Activated CD4-positive, alpha-beta memory T cell treated with anti-CD3 and anti-CD28 coated beads for 36 hours (primary cell): ENCODE results near the gene TPK1. TPM values are rescaled to one million over a fixed set of nuclear protein-coding genes. Genes with fewer than 3 reads are reported as not detected.

ENCODE experiments used
- CTCF ChIA-PET: fragments of 350-600 bp; sonication (Branson Sonifier 250); formaldehyde crosslinking; loops from one replicate; lab custom pipeline; 2021; ENCODE audit warnings: antibody characterized with exemption, inconsistent platforms; lab: Charles Lee
- POLR2A ChIA-PET: fragments of 350-600 bp; sonication (Branson Sonifier 250); formaldehyde crosslinking; loops from one replicate; lab custom pipeline; 2021; ENCODE audit warnings: antibody characterized with exemption; lab: Charles Lee
- DNase-seq: peaks from one replicate; pipeline ENCODE4 v3.0.0-alpha.2; 2020
- H3K27ac Mint-ChIP-seq: one replicate; pipeline ENCODE4 v1.8.0; 2021; ENCODE audit warnings: mixed read lengths
- H3K27me3 Mint-ChIP-seq: one replicate; pipeline ENCODE4 v1.8.0; 2021; ENCODE audit warnings: mixed read lengths
- H3K36me3 Mint-ChIP-seq: one replicate; pipeline ENCODE4 v1.8.0; 2021; ENCODE audit warnings: mixed read lengths
- H3K4me1 Mint-ChIP-seq: one replicate; pipeline ENCODE4 v1.8.0; 2021; ENCODE audit warnings: low read depth, mixed read lengths
- H3K4me3 Mint-ChIP-seq: one replicate; pipeline ENCODE4 v1.8.0; 2021; ENCODE audit warnings: mild to moderate bottlenecking, mixed read lengths
- H3K9me3 Mint-ChIP-seq: one replicate; pipeline ENCODE4 v1.8.0; 2021; ENCODE audit warnings: mixed read lengths
- intact Hi-C: fragments of 100-400 bp; cut with micrococcal nuclease; formaldehyde crosslinking; loops from one replicate; pipeline ENCODE4 v1.15.1; 2023
- total RNA-seq, 2 experiments: library from RNA; stranded (reverse); gene quantifications; one replicate each; pipeline ENCODE4 v1.2.3, GENCODE V29; 2021

The TPK1 gene
- total RNA-seq, 2 experiments from 2014 or later = 19.1 to 26.0 TPM

GRCh38 chr7:144848078-144848477 is 12.2 kb upstream of the TPK1 start:
- POLR2A ChIA-PET = no interaction called here
- peaks cover 21% of the 10 kb centered on the region for H3K9me3 Mint-ChIP-seq
- CTCF ChIA-PET = no interaction called here
- intact Hi-C loops = no loop called here
- H3K36me3 Mint-ChIP-seq = peaks cover 10% of the 10 kb centered on the region
- no peak overlapping the region for H3K4me3 Mint-ChIP-seq
- no peak overlapping the region for H3K27ac Mint-ChIP-seq
- DNase-seq = no peak
- H3K27me3 Mint-ChIP-seq = no peaks in the 10 kb centered on the region
- H3K4me1 Mint-ChIP-seq = peaks cover 3% of the 10 kb centered on the region

- H3K36me3 Mint-ChIP-seq = peaks cover 4% of the 10 kb centered on the region
- ChIA-PET CTCF (no interaction called here), POLR2A (no interaction called here)
- DNase-seq = peak; percentile 69
- H3K4me3 Mint-ChIP-seq = peak overlapping the region; percentile 50
- H3K27me3 Mint-ChIP-seq = no peaks in the 10 kb centered on the region
- H3K4me1 Mint-ChIP-seq = peaks cover 22% of the 10 kb centered on the region
- peak overlapping the region; percentile 90 for H3K27ac Mint-ChIP-seq
- H3K9me3 Mint-ChIP-seq = peaks cover 2% of the 10 kb centered on the region
- intact Hi-C loops = loop anchor here (1.0 kb wide), 1 partner anchor 21 kb away; no protein-coding TSS in a partner anchor
Measured at GRCh38 chr7:144842377-144842851, 6.6 kb upstream of the TPK1 start.

GRCh38 chr7:144836545-144836842 is 641 bp upstream of the TPK1 start:
- Mint-ChIP-seq H3K27ac (peak overlapping the region; percentile 92), H3K36me3 (peaks cover 6% of the 10 kb centered on the region), H3K27me3 (no peaks in the 10 kb centered on the region), H3K4me3 (peak overlapping the region; percentile 91), H3K4me1 (peaks cover 36% of the 10 kb centered on the region), H3K9me3 (no peaks in the 10 kb centered on the region)
- ChIA-PET CTCF (interaction anchor here (2.2 to 3.0 kb wide), 3 partner anchors 14 to 97 kb away, joined by 16 to 23 read pairs (median 18); no protein-coding TSS in a partner anchor), POLR2A (interaction anchor here (0.6 to 5.0 kb wide), 8 partner anchors 10 to 142 kb away, joined by 3 to 99 read pairs (median 4); no protein-coding TSS in a partner anchor)
- intact Hi-C loops = no loop called here
- DNase-seq = no peak

- H3K4me1 Mint-ChIP-seq = peaks cover 41% of the 10 kb centered on the region
- POLR2A ChIA-PET = interaction anchor here (1.0 to 5.0 kb wide), 9 partner anchors 9 to 97 kb away, joined by 3 to 99 read pairs (median 5); no protein-coding TSS in a partner anchor
- H3K9me3 Mint-ChIP-seq = no peaks in the 10 kb centered on the region
- peaks cover 8% of the 10 kb centered on the region for H3K36me3 Mint-ChIP-seq
- intact Hi-C loops = loop anchor here (1.0 to 2.0 kb wide), 4 partner anchors 14 to 97 kb away; no protein-coding TSS in a partner anchor
- CTCF ChIA-PET = interaction anchor here (1.0 to 3.0 kb wide), 8 partner anchors 13 to 99 kb away, joined by 3 to 23 read pairs (median 10); no protein-coding TSS in a partner anchor
- DNase-seq = peak; percentile 58
- H3K27me3 Mint-ChIP-seq = no peaks in the 10 kb centered on the region
- peak overlapping the region; percentile 91 for H3K4me3 Mint-ChIP-seq
- H3K27ac Mint-ChIP-seq = peak overlapping the region; percentile 100
Measured at GRCh38 chr7:144835155-144835611, 670 bp downstream of the TPK1 start.

GRCh38 chr7:144834641-144835144 is 1.2 kb downstream of the TPK1 start:
- peaks cover 46% of the 10 kb centered on the region for H3K4me1 Mint-ChIP-seq
- peak; percentile 55 for DNase-seq
- peak overlapping the region; percentile 100 for H3K27ac Mint-ChIP-seq
- H3K36me3 Mint-ChIP-seq = peaks cover 7% of the 10 kb centered on the region
- intact Hi-C loops = loop anchor here (1.0 to 2.0 kb wide), 4 partner anchors 13 to 96 kb away; no protein-coding TSS in a partner anchor
- H3K9me3 Mint-ChIP-seq = no peaks in the 10 kb centered on the region
- ChIA-PET POLR2A (interaction anchor here (1.0 to 5.0 kb wide), 7 partner anchors 8 to 42 kb away, joined by 3 to 99 read pairs (median 8); no protein-coding TSS in a partner anchor), CTCF (interaction anchor here (1.2 to 3.0 kb wide), 7 partner anchors 13 to 98 kb away, joined by 5 to 23 read pairs (median 14); no protein-coding TSS in a partner anchor)
- H3K27me3 Mint-ChIP-seq = no peaks in the 10 kb centered on the region
- peak overlapping the region; percentile 91 for H3K4me3 Mint-ChIP-seq

- Mint-ChIP-seq H3K4me1 (peaks cover 60% of the 10 kb centered on the region), H3K4me3 (no peak overlapping the region), H3K9me3 (no peaks in the 10 kb centered on the region), H3K36me3 (peaks cover 8% of the 10 kb centered on the region), H3K27me3 (no peaks in the 10 kb centered on the region), H3K27ac (peak overlapping the region; percentile 56)
- DNase-seq = no peak
- ChIA-PET CTCF (no interaction called here), POLR2A (no interaction called here)
- intact Hi-C loops = no loop called here
Measured at GRCh38 chr7:144830811-144831210, 5.0 kb downstream of the TPK1 start.

- peak; percentile 42 for DNase-seq
- Mint-ChIP-seq H3K36me3 (peaks cover 8% of the 10 kb centered on the region), H3K27ac (peak overlapping the region; percentile 76), H3K27me3 (no peaks in the 10 kb centered on the region), H3K4me1 (peaks cover 63% of the 10 kb centered on the region), H3K4me3 (no peak overlapping the region), H3K9me3 (no peaks in the 10 kb centered on the region)
- POLR2A ChIA-PET = interaction anchor here (0.6 kb wide), 1 partner anchor 42 kb away, joined by 3 read pairs; no protein-coding TSS in a partner anchor
- intact Hi-C loops = no loop called here
- CTCF ChIA-PET = no interaction called here
Measured at GRCh38 chr7:144830024-144830785, 5.6 kb downstream of the TPK1 start.

- no peaks in the 10 kb centered on the region for H3K27me3 Mint-ChIP-seq
- H3K4me3 Mint-ChIP-seq = no peak overlapping the region
- H3K9me3 Mint-ChIP-seq = no peaks in the 10 kb centered on the region
- ChIA-PET POLR2A (no interaction called here), CTCF (no interaction called here)
- peaks cover 72% of the 10 kb centered on the region for H3K4me1 Mint-ChIP-seq
- no peak for DNase-seq
- H3K36me3 Mint-ChIP-seq = peaks cover 11% of the 10 kb centered on the region
- intact Hi-C loops = loop anchor here (10.0 kb wide), 1 partner anchor 1583 kb away; no protein-coding TSS in a partner anchor
- peak overlapping the region; percentile 9 for H3K27ac Mint-ChIP-seq
Measured at GRCh38 chr7:144827621-144828020, 8.2 kb downstream of the TPK1 start.

GRCh38 chr7:144826208-144826607 is 9.6 kb downstream of the TPK1 start:
- POLR2A ChIA-PET = interaction anchor here (2.3 kb wide), 1 partner anchor 10 kb away, joined by 14 read pairs; the partner anchor contains the start of gene TPK1
- Mint-ChIP-seq H3K9me3 (no peaks in the 10 kb centered on the region), H3K27me3 (no peaks in the 10 kb centered on the region), H3K36me3 (peaks cover 9% of the 10 kb centered on the region), H3K27ac (peak overlapping the region; percentile 31), H3K4me1 (peaks cover 78% of the 10 kb centered on the region), H3K4me3 (no peak overlapping the region)
- no peak for DNase-seq
- intact Hi-C loops = loop anchor here (10.0 kb wide), 1 partner anchor 1581 kb away; no protein-coding TSS in a partner anchor
- CTCF ChIA-PET = interaction anchor here (0.5 to 1.4 kb wide), 2 partner anchors 10 to 37 kb away, joined by 3 read pairs; partner anchors contain the start of gene TPK1

GRCh38 chr7:144824360-144824759 is 11.5 kb downstream of the TPK1 start:
- DNase-seq = no peak
- Mint-ChIP-seq H3K9me3 (no peaks in the 10 kb centered on the region), H3K36me3 (peaks cover 8% of the 10 kb centered on the region), H3K4me3 (no peak overlapping the region), H3K4me1 (peaks cover 82% of the 10 kb centered on the region), H3K27me3 (no peaks in the 10 kb centered on the region), H3K27ac (no peak overlapping the region)
- ChIA-PET CTCF (no interaction called here), POLR2A (interaction anchor here (7.2 kb wide), 1 partner anchor 10 kb away, joined by 99 read pairs; the partner anchor contains the start of gene TPK1)
- intact Hi-C loops = loop anchor here (5.0 to 10.0 kb wide), 3 partner anchors 37 to 1580 kb away; partner anchors contain the start of gene ZYX

- Mint-ChIP-seq H3K4me1 (peaks cover 87% of the 10 kb centered on the region), H3K27ac (peak overlapping the region; percentile 90), H3K9me3 (no peaks in the 10 kb centered on the region), H3K27me3 (no peaks in the 10 kb centered on the region), H3K36me3 (peaks cover 8% of the 10 kb centered on the region), H3K4me3 (no peak overlapping the region)
- no peak for DNase-seq
- ChIA-PET POLR2A (interaction anchor here (3.4 to 7.2 kb wide), 2 partner anchors 10 to 13 kb away, joined by 20 to 99 read pairs; partner anchors contain the start of gene TPK1), CTCF (interaction anchor here (2.0 to 3.0 kb wide), 2 partner anchors 11 to 13 kb away, joined by 4 to 16 read pairs; partner anchors contain the start of gene TPK1)
- intact Hi-C loops = loop anchor here (5.0 to 10.0 kb wide), 3 partner anchors 35 to 1577 kb away; partner anchors contain the start of gene ZYX
Measured at GRCh38 chr7:144822223-144822622, 13.6 kb downstream of the TPK1 start.
